HepG2 (cell line): ENCODE results near the gene MEGF6. TPM values are rescaled to one million over a fixed set of nuclear protein-coding genes. Genes with fewer than 3 reads are reported as not detected.
A peak's percentile ranks its signal among the peaks of the same experiment; 100 is the strongest.

Experiments
- CBX5 ChIP-seq: sonication (generic); formaldehyde crosslinking; IDR thresholded peaks from 2 replicates; pipeline ENCODE4 v1.4.0; 2020; ENCODE audit warnings: missing genetic modification reagents, borderline replicate concordance
- ESRRA ChIP-seq: sonication (generic); formaldehyde crosslinking; IDR thresholded peaks from 2 replicates; pipeline ENCODE4 v1.5.1; 2020; ENCODE audit warnings: mild to moderate bottlenecking, low read depth, missing genetic modification reagents
- GABPB1 ChIP-seq: IDR thresholded peaks from 2 replicates; pipeline ENCODE4 v1.6.1; 2016; ENCODE audit warnings: mild to moderate bottlenecking, missing genetic modification reagents, moderate library complexity, missing compliant biosample characterization
- GATA4 ChIP-seq: sonication (generic); IDR thresholded peaks from 2 replicates; pipeline ENCODE4 v1.6.1; 2016; ENCODE audit warnings: antibody characterized with exemption, low read depth, borderline replicate concordance
- GATAD1 ChIP-seq: IDR thresholded peaks from 2 replicates; pipeline ENCODE4 v1.6.1; 2016; ENCODE audit warnings: missing genetic modification reagents, missing compliant biosample characterization
- KDM1A ChIP-seq: IDR thresholded peaks from 2 replicates; pipeline ENCODE4 v1.6.1; 2016; ENCODE audit warnings: missing compliant biosample characterization
- KDM3A ChIP-seq: IDR thresholded peaks from 2 replicates; pipeline ENCODE4 v1.6.1; 2018; ENCODE audit warnings: low read depth, missing compliant biosample characterization
- KDM5A ChIP-seq: fragments of 200-600 bp; sonication (generic); IDR thresholded peaks from 2 replicates; pipeline ENCODE4 v1.7.0; 2018; ENCODE audit warnings: antibody characterized with exemption, mild to moderate bottlenecking, low read length, borderline replicate concordance
- MEIS1 ChIP-seq: sonication (generic); formaldehyde crosslinking; IDR thresholded peaks from 2 replicates; pipeline ENCODE4 v1.9.0; 2021; ENCODE audit warnings: mild to moderate bottlenecking, missing genetic modification reagents, moderate library complexity, borderline replicate concordance
- NFKBIZ ChIP-seq: IDR thresholded peaks from 2 replicates; pipeline ENCODE4 v1.6.1; 2018; ENCODE audit warnings: missing genetic modification reagents, missing compliant biosample characterization
- NR2F6 ChIP-seq, 2 experiments: IDR thresholded peaks; 2 replicates each; pipeline ENCODE4 v1.6.1; 2016; ENCODE audit warnings: antibody characterized with exemption in 1 of 2, mild to moderate bottlenecking in 1 of 2
- PBX2 ChIP-seq: IDR thresholded peaks from 2 replicates; pipeline ENCODE4 v1.6.1; 2016; ENCODE audit warnings: control low read depth
- PLRG1 ChIP-seq: fragments of 450-650 bp; conservative IDR thresholded peaks from 2 replicates; pipeline ENCODE4 v1.6.1; 2016
- RBAK ChIP-seq: sonication (generic); formaldehyde crosslinking; IDR thresholded peaks from 2 replicates; pipeline ENCODE4 v1.5.1; 2020; ENCODE audit warnings: mild to moderate bottlenecking, missing genetic modification reagents
- SALL2 ChIP-seq: sonication (generic); formaldehyde crosslinking; IDR thresholded peaks from 2 replicates; pipeline ENCODE4 v1.8.1; 2023; ENCODE audit warnings: mild to moderate bottlenecking, missing genetic modification reagents, inconsistent platforms
- SP140L ChIP-seq: sonication (generic); formaldehyde crosslinking; IDR thresholded peaks from 2 replicates; pipeline ENCODE4 v1.4.0; 2020; ENCODE audit warnings: missing genetic modification reagents, borderline replicate concordance
- SP5 ChIP-seq: IDR thresholded peaks from 2 replicates; pipeline ENCODE4 v1.6.1; 2016; ENCODE audit warnings: low read depth, borderline replicate concordance
- SYNCRIP ChIP-seq: fragments of 200-400 bp; formaldehyde crosslinking; IDR thresholded peaks from 2 replicates; pipeline ENCODE4 v1.6.1; 2018; ENCODE audit warnings: mild to moderate bottlenecking, low read depth, low read length; ENCODE audit not compliant: insufficient read depth
- TAF1 ChIP-seq: sonication (generic); formaldehyde crosslinking; IDR thresholded peaks from 2 replicates; pipeline ENCODE4 v1.4.0; 2020; ENCODE audit warnings: missing genetic modification reagents
- TBP ChIP-seq: sonication (generic); formaldehyde crosslinking; IDR thresholded peaks from 2 replicates; pipeline ENCODE4 v1.5.0; 2020; ENCODE audit warnings: missing genetic modification reagents
- ZBTB8A ChIP-seq: sonication (generic); formaldehyde crosslinking; IDR thresholded peaks from 2 replicates; pipeline ENCODE4 v1.4.0; 2020; ENCODE audit warnings: mild to moderate bottlenecking, low read depth, missing genetic modification reagents, borderline replicate concordance
- ZFP37 ChIP-seq: sonication (generic); formaldehyde crosslinking; IDR thresholded peaks from 2 replicates; pipeline ENCODE4 v1.4.0; 2020; ENCODE audit warnings: missing genetic modification reagents, borderline replicate concordance
- ZNF260 ChIP-seq: sonication (generic); formaldehyde crosslinking; IDR thresholded peaks from 2 replicates; pipeline ENCODE4 v1.4.0; 2020; ENCODE audit warnings: missing genetic modification reagents, low read depth, mild to moderate bottlenecking, borderline replicate concordance
- ZNF367 ChIP-seq: sonication (generic); formaldehyde crosslinking; IDR thresholded peaks from 2 replicates; pipeline ENCODE4 v1.4.0; 2020; ENCODE audit warnings: missing genetic modification reagents, borderline replicate concordance
- ZNF484 ChIP-seq: sonication (generic); formaldehyde crosslinking; IDR thresholded peaks from 2 replicates; pipeline ENCODE4 v1.5.1; 2020; ENCODE audit warnings: mild to moderate bottlenecking, low read depth, missing genetic modification reagents, borderline replicate concordance
- ZNF607 ChIP-seq: sonication (generic); formaldehyde crosslinking; IDR thresholded peaks from 2 replicates; pipeline ENCODE4 v1.5.1; 2020; ENCODE audit warnings: missing genetic modification reagents, mild to moderate bottlenecking, borderline replicate concordance
- ZNF7 ChIP-seq: IDR thresholded peaks from 2 replicates; pipeline ENCODE4 v1.6.1; 2016; ENCODE audit warnings: missing biosample characterization, missing genetic modification reagents
- ZNF768 ChIP-seq: sonication (generic); formaldehyde crosslinking; IDR thresholded peaks from 2 replicates; pipeline ENCODE4 v1.4.0; 2020; ENCODE audit warnings: missing genetic modification reagents
- ZNF773 ChIP-seq: sonication (generic); formaldehyde crosslinking; IDR thresholded peaks from 2 replicates; pipeline ENCODE4 v1.4.0; 2020; ENCODE audit warnings: missing genetic modification reagents, borderline replicate concordance
- ZNF83 ChIP-seq: sonication (generic); formaldehyde crosslinking; IDR thresholded peaks from 2 replicates; pipeline ENCODE4 v1.4.0; 2020; ENCODE audit warnings: missing genetic modification reagents, mild to moderate bottlenecking, borderline replicate concordance
- ZSCAN22 ChIP-seq: sonication (generic); formaldehyde crosslinking; IDR thresholded peaks from 2 replicates; pipeline ENCODE4 v1.4.0; 2020; ENCODE audit warnings: mild to moderate bottlenecking, missing genetic modification reagents
- ZSCAN25 ChIP-seq: sonication (generic); formaldehyde crosslinking; IDR thresholded peaks from 2 replicates; pipeline ENCODE4 v1.8.0; 2022; ENCODE audit warnings: mild to moderate bottlenecking, missing genetic modification reagents
- polyA plus RNA-seq, 8 experiments: library from polyadenylated mRNA; depleted of rRNA in 3 of 8; stranded (reverse) in 7 of 8; unstranded in 1 of 8; fragments of >200 nt; fragmentation: Illumina TruSeq in 4 of 8; extraction: Trizol in 4 of 8; gene quantifications; 2 replicates each; pipeline versions ENCODE4 v1.2.1 to v1.2.3, GENCODE V29; 2011 to 2016; ENCODE audit warnings: low read depth in 4 of 8, missing spikeins in 1 of 8, mixed read lengths in 1 of 8; ENCODE audit not compliant: insufficient read depth in 1 of 8
- total RNA-seq, 5 experiments: library from RNA; depleted of rRNA; stranded (reverse); fragments of >200 nt; fragmentation: Illumina TruSeq; extraction: Trizol; gene quantifications; 2 replicates each; pipeline ENCODE4 v1.2.3, GENCODE V29; 2016; ENCODE audit warnings: low read depth in 1 of 5
- TF ChIP-seq, protein P1 (sequence below): IDR thresholded peaks from 2 replicates; pipeline ENCODE4 v1.6.1; 2016; ENCODE audit warnings: mild to moderate bottlenecking, missing biosample characterization, missing genetic modification reagents

Gene MEGF6
- total and polyA plus RNA-seq, 2 of the 13 experiments (the other 11 are each of a cell fraction or from before 2014, with no cell fraction given), result 1.9 TPM

DNA sequence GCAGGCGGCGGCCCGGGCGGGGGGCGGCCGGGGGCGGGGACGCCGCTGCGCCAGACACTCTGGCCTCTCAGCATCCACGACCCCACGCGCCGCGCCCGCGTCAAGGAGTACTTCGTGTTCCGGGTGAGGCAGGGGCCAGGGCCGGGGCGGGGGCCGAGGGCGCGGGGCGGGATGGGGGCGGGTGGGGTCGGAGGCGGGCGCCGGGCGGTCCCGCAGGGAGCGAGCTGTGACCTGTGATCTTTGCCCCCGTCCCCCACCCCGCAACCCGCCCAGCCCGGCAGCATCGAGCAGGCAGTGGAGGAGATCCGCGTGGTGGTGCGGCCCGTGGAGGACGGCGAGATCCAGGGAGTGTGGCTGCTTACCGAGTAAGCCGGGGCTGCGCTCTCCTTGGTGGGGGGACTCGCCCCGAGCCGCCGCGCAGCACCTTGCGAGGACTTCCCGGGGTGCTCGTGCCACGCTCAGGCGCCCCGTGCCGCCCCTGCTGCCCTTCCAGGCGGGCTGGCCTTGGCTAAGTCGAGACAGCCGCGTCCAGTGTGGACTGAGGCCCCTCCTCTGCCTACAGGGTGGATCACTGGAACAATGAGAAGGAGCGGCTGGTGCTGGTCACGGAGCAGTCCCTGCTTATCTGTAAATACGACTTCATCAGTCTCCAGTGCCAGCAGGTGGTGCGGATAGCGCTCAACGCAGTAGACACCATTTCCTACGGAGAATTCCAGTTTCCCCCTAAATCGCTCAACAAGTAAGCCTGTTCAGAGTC lies 14.0 kb upstream of the MEGF6 start (continued):
- TF ChIP-seq SP140L (CRISPR knock-in tag) (no peak), MEIS1 (CRISPR knock-in tag) (no peak), ZSCAN22 (CRISPR knock-in tag) (no peak), CBX5 (CRISPR knock-in tag) (no peak), GABPB1 (CRISPR knock-in tag) (peak; percentile 72), ZNF768 (CRISPR knock-in tag) (peak; percentile 28; the same call in 1 of the 2 replicates), GATA4 (no peak), NFKBIZ (CRISPR knock-in tag) (no peak), SYNCRIP (no peak), ESRRA (CRISPR knock-in tag) (0 out of 2 replicates have a peak, but pooled peaks have one; percentile 48), ZNF83 (0 out of 2 replicates have a peak, but pooled peaks have one; percentile 49), ZNF260 (CRISPR knock-in tag) (no peak), ZBTB8A (no peak), ZNF484 (CRISPR knock-in tag) (no peak), GATAD1 (no peak), TBP (no peak), ZNF367 (CRISPR knock-in tag) (no peak), PBX2 (CRISPR knock-in tag) (no peak), ZSCAN25 (CRISPR knock-in tag) (peak; percentile 68; the same call in 1 of the 2 replicates), TAF1 (CRISPR knock-in tag) (peak; percentile 52; the same call in 1 of the 2 replicates), NR2F6 (IDR thresholded peaks at IDR 0.05) (no peak), NR2F6 (CRISPR knock-in tag; IDR thresholded peaks at IDR 0.05) (peak; percentile 51; the same call in 1 of the 2 replicates), SP5 (CRISPR knock-in tag) (no peak), ZFP37 (CRISPR knock-in tag) (no peak), ZNF773 (CRISPR knock-in tag) (no peak), PLRG1 (no peak), RBAK (CRISPR knock-in tag) (no peak), SALL2 (CRISPR knock-in tag) (no peak), ZNF607 (peak; percentile 67; the same call in 1 of the 2 replicates), ZNF7 (CRISPR knock-in tag) (no peak), KDM3A (CRISPR knock-in tag) (no peak; the same call in 1 of the 2 replicates), KDM1A (no peak), KDM5A (no peak)
- TF ChIP-seq, protein P1, sequence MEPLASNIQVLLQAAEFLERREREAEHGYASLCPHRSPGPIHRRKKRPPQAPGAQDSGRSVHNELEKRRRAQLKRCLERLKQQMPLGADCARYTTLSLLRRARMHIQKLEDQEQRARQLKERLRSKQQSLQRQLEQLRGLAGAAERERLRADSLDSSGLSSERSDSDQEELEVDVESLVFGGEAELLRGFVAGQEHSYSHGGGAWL (CRISPR knock-in tag), result peak; percentile 20; the same call in 1 of the 2 replicates
